Right atrium auricular region (tissue), 2 donors: ENCODE data around the gene MIGA1. TPM values are rescaled to one million over a fixed set of nuclear protein-coding genes. Genes with fewer than 3 reads are reported as not detected.
"Not testable (repeated sequence)": the region's sequence is repeated elsewhere in the genome, so short reads cannot be mapped to it uniquely, and the experiment has no call there.

ENCODE experiments used
- DNase-seq: peaks from one replicate; pipeline ENCODE4 v3.0.0-alpha.2; 2019; ENCODE audit warnings: low spot score
- H3K27ac ChIP-seq, 2 donors: fragments of 200-600 bp; sonication (generic); 1 replicate in 1 of 2; 2 replicates in 1 of 2; pipeline ENCODE4 v1.5.1; 2016 to 2019
- H3K27me3 ChIP-seq, 2 donors: fragments of 200-600 bp; sonication (generic); one replicate each; pipeline versions ENCODE4 v1.5.1 to v1.6.0; 2017 to 2019
- H3K36me3 ChIP-seq: fragments of 200-600 bp; sonication (generic); one replicate; pipeline ENCODE4 v1.5.1; 2016
- H3K4me1 ChIP-seq, 2 donors: fragments of 200-600 bp; sonication (generic); one replicate each; pipeline versions ENCODE4 v1.5.1 to v1.6.0; 2017 to 2019
- H3K4me3 ChIP-seq, 2 donors: fragments of 200-600 bp; sonication (generic); 1 replicate in 1 of 2; 2 replicates in 1 of 2; pipeline ENCODE4 v1.5.1; 2017 to 2019; ENCODE audit warnings: mild to moderate bottlenecking in 1 of 2, moderate library complexity in 1 of 2
- H3K9me3 ChIP-seq, 2 donors: fragments of 200-600 bp; sonication (generic); one replicate each; pipeline ENCODE4 v1.5.1; 2019
- total RNA-seq, 2 donors: library from RNA; depleted of rRNA; stranded (reverse); fragments of >200 nt; gene quantifications; one replicate each; pipeline ENCODE4 v1.1.0, GENCODE V29; 2016
- TF ChIP-seq, protein P1 (sequence below), 2 donors: fragments of 200-600 bp; sonication (generic); IDR thresholded peaks; one replicate each; pipeline ENCODE4 v1.5.1; 2019; ENCODE audit warnings: antibody characterized with exemption in 2 of 2

Gene MIGA1
- total RNA-seq, 2 donors from 2014 or later: 8.5 to 10.1 TPM

DNA sequence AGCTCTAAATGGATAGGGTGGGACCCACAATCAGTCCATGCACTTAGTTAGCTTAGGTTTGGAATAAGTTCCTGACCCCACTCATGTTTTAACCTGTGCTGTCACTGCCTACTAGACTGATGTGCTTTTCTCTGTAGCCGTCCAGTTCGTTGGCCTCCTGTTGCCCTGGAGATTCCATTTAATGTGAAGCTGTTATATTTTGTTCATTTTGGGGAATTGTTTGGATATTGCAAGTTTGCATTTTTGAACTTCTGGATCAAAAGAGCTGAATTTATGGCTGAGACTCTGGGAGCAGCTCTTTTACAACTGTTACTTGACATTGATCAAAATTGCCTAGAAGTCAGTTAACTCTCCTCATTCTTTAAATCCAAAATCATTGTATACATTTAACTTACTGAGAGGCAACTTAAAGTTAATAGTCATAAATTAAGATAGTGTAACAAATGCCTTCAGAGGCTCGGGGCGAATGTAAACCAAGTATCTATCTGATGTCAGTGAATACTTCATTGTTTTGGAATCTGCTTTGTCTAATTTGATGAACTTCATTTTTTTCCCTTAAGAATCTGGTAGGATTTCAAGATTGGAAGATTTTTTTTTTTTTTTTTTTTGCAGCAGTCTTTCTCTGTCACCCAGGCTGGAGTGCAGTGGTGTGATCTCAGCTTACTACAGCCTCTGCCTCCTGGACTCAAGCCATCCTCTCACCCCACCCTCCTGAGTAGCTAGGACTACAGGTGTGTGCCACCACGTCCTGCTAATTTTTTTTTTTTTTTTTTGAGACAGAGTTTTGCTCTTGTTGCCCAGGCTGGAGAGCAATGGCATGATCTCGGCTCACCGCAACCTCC, 38.1 kb downstream of the MIGA1 start:
- Histone ChIP-seq H3K27me3 (no peaks in the 10 kb centered on the region), H3K9me3 (no peaks in the 10 kb centered on the region), H3K4me3 (no peak overlapping the region), H3K27ac (no peak overlapping the region), H3K36me3 (peaks cover 49% of the 10 kb centered on the region), H3K4me1 (no peaks in the 10 kb centered on the region)
- TF ChIP-seq, protein P1, sequence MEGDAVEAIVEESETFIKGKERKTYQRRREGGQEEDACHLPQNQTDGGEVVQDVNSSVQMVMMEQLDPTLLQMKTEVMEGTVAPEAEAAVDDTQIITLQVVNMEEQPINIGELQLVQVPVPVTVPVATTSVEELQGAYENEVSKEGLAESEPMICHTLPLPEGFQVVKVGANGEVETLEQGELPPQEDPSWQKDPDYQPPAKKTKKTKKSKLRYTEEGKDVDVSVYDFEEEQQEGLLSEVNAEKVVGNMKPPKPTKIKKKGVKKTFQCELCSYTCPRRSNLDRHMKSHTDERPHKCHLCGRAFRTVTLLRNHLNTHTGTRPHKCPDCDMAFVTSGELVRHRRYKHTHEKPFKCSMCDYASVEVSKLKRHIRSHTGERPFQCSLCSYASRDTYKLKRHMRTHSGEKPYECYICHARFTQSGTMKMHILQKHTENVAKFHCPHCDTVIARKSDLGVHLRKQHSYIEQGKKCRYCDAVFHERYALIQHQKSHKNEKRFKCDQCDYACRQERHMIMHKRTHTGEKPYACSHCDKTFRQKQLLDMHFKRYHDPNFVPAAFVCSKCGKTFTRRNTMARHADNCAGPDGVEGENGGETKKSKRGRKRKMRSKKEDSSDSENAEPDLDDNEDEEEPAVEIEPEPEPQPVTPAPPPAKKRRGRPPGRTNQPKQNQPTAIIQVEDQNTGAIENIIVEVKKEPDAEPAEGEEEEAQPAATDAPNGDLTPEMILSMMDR (IDR thresholded peaks at IDR 0.05): no peak
- no peak for DNase-seq

- no peak overlapping the region for H3K4me3 ChIP-seq
- no peaks in the 10 kb centered on the region for H3K9me3 ChIP-seq
- peaks cover 0 to 12% of the 10 kb centered on the region in 2 donors for H3K4me1 ChIP-seq
- peaks cover 34% of the 10 kb centered on the region for H3K36me3 ChIP-seq
- H3K27ac ChIP-seq: no peak overlapping the region
- TF ChIP-seq, protein P1 (IDR thresholded peaks at IDR 0.05): no peak
- no peak for DNase-seq
- no peaks in the 10 kb centered on the region for H3K27me3 ChIP-seq
Measured at GRCh38 chr1:77820121-77820520, 40.7 kb downstream of the MIGA1 start.

DNA sequence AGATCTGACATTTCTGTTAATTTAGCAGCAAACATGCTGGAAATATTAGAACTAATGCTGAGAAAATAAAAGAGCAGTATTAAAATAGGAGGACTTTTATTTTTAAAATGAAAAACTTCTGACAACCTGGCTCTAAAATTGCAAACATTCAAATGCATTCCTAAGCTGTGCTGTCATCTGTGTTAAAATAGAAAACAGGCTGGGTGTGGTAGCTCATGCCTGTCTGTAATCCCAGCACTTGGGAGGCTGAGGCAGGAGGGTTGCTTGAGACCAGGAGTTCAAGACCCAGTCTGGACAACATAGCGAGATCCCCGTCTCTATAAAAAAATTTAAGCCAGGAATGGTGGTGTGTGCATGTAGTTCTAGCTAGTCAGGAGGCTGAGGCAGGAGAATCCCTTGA, 44.6 kb downstream of the MIGA1 start:
- TF ChIP-seq, protein P1 (IDR thresholded peaks at IDR 0.05): no peak

GRCh38 chr1:77824694-77825093, 45.2 kb downstream of the MIGA1 start:
- peaks cover 0 to 25% of the 10 kb centered on the region in 2 donors for H3K4me1 ChIP-seq
- H3K36me3 ChIP-seq: peaks cover 7% of the 10 kb centered on the region
- DNase-seq: no peak
- H3K27ac ChIP-seq: peak overlapping the region in 1 of 2 donors; percentile 35
- TF ChIP-seq, protein P1 (IDR thresholded peaks at IDR 0.05): no peak
- no peaks in the 10 kb centered on the region for H3K9me3 ChIP-seq
- H3K4me3 ChIP-seq: no peak overlapping the region
- H3K27me3 ChIP-seq: no peaks in the 10 kb centered on the region

More for the DNA sequence above, 44.6 kb downstream of the MIGA1 start:
- no peak for DNase-seq
- peak overlapping the region in 1 of 2 donors; percentile 35 for H3K27ac ChIP-seq
- H3K4me3 ChIP-seq: no peak overlapping the region
- H3K4me1 ChIP-seq: peaks cover 0 to 22% of the 10 kb centered on the region in 2 donors
- no peaks in the 10 kb centered on the region for H3K27me3 ChIP-seq
- H3K36me3 ChIP-seq: peaks cover 7% of the 10 kb centered on the region
- no peaks in the 10 kb centered on the region for H3K9me3 ChIP-seq

DNA sequence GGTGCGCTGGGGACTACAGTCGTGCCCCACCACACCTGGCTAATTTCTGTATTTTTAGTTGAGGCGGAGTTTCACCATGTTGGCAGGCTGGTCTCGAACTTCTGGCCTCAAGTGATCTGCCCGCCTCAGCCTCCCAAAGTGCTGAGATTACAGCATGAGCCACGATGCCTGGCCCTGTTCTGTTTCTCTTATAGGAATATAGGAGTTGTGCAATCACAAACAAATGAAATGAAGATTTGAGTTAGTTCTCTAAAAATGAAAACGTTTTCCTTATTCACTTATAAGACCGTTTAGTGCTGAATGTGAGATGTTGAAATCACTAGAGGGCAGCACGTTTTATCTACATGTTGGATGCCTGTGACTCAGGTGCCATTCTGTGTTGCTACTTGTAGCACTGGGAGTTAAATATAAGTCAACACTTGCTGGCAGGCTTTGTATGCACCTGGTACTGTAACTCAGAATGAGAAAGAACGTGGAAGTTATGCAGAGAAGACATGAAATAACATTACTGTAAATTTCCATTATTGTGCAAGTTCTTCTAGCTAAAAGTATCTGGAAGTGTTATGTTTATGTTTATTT, 45.8 kb downstream of the MIGA1 start:
- Histone ChIP-seq H3K4me3 (no peak overlapping the region), H3K4me1 (peaks cover 0 to 26% of the 10 kb centered on the region in 2 donors), H3K27ac (peak overlapping the region in 1 of 2 donors; percentile 52), H3K36me3 (peaks cover 7% of the 10 kb centered on the region), H3K27me3 (no peaks in the 10 kb centered on the region), H3K9me3 (no peaks in the 10 kb centered on the region)
- no peak for DNase-seq
- TF ChIP-seq, protein P1 (IDR thresholded peaks at IDR 0.05): peak in 1 of 2 donors; percentile 60

GRCh38 chr1:77826851-77827250, 47.4 kb downstream of the MIGA1 start:
- H3K9me3 ChIP-seq, H3K27me3 ChIP-seq, DNase-seq, H3K36me3 ChIP-seq, H3K4me3 ChIP-seq: not testable (repeated sequence)
- peaks cover 0 to 42% of the 10 kb centered on the region in 2 donors for H3K4me1 ChIP-seq
- H3K27ac ChIP-seq: peak overlapping the region in 1 of 2 donors; percentile 21
